Type B pancreatic cell (in vitro differentiated cells): ENCODE results near the gene RNF13. TPM values are rescaled to one million over a fixed set of nuclear protein-coding genes. Genes with fewer than 3 reads are reported as not detected.
"Not testable (repeated sequence)": the region's sequence is repeated elsewhere in the genome, so short reads cannot be mapped to it uniquely, and the experiment has no call there.

Experiments used
- DNase-seq: peaks from one replicate; pipeline ENCODE4 v3.0.0; 2021; ENCODE audit warnings: mixed read lengths; ENCODE audit not compliant: unreplicated experiment; ENCODE audit errors: extremely low spot score
- H3K27ac Mint-ChIP-seq: 2 replicates; pipeline ENCODE4 v1.8.0; 2021; ENCODE audit warnings: mild to moderate bottlenecking, mixed read lengths
- H3K27me3 Mint-ChIP-seq: 2 replicates; pipeline ENCODE4 v1.8.0; 2021; ENCODE audit warnings: mixed read lengths
- H3K36me3 Mint-ChIP-seq: 2 replicates; pipeline ENCODE4 v1.8.0; 2021; ENCODE audit warnings: mixed read lengths
- H3K4me1 Mint-ChIP-seq: one replicate; pipeline ENCODE4 v1.8.0; 2021; ENCODE audit warnings: mixed read lengths; ENCODE audit not compliant: unreplicated experiment
- H3K4me3 Mint-ChIP-seq: 2 replicates; pipeline ENCODE4 v1.8.0; 2021; ENCODE audit warnings: mild to moderate bottlenecking, mixed read lengths
- H3K9me3 Mint-ChIP-seq: 2 replicates; pipeline ENCODE4 v1.8.0; 2021; ENCODE audit warnings: mixed read lengths
- CTCF ChIP-seq: fragments of 200-600 bp; sonication (generic); conservative IDR thresholded peaks from 2 replicates; pipeline ENCODE4 v1.5.0; 2021; ENCODE audit warnings: antibody characterized with exemption, mild to moderate bottlenecking
- total RNA-seq: library from RNA; stranded (reverse); gene quantifications from 2 replicates; pipeline ENCODE4 v1.2.1, GENCODE V29; 2021; ENCODE audit warnings: low replicate concordance

RNF13 gene
- total RNA-seq, 1 donor from 2014 or later: 40.6 TPM

- DNase-seq: no peak
- Mint-ChIP-seq H3K36me3 (peaks cover 9% of the 10 kb centered on the region), H3K4me1 (peaks cover 35% of the 10 kb centered on the region), H3K9me3 (no peaks in the 10 kb centered on the region), H3K27ac (no peak overlapping the region), H3K4me3 (no peak overlapping the region), H3K27me3 (no peaks in the 10 kb centered on the region)
- no peak for TF ChIP-seq CTCF
Measured at GRCh38 chr3:149816311-149816710, 3.3 kb downstream of the RNF13 start.

- Mint-ChIP-seq H3K4me1 (peaks cover 35% of the 10 kb centered on the region), H3K27ac (no peak overlapping the region)
Measured at GRCh38 chr3:149816986-149817385, 4.0 kb downstream of the RNF13 start.

GRCh38 chr3:149819432-149819831, 6.4 kb downstream of the RNF13 start:
- H3K9me3 Mint-ChIP-seq: no peaks in the 10 kb centered on the region
- no peaks in the 10 kb centered on the region for H3K27me3 Mint-ChIP-seq
- H3K36me3 Mint-ChIP-seq: peaks cover 20% of the 10 kb centered on the region
- no peak for DNase-seq
- H3K27ac Mint-ChIP-seq: no peak overlapping the region
- TF ChIP-seq CTCF: no peak
- peaks cover 25% of the 10 kb centered on the region for H3K4me1 Mint-ChIP-seq
- no peak overlapping the region for H3K4me3 Mint-ChIP-seq

More at GRCh38 chr3:149816986-149817385, 4.0 kb downstream of the RNF13 start:
- no peak for TF ChIP-seq CTCF
- H3K9me3 Mint-ChIP-seq: no peaks in the 10 kb centered on the region
- peaks cover 15% of the 10 kb centered on the region for H3K36me3 Mint-ChIP-seq
- H3K4me3 Mint-ChIP-seq: no peak overlapping the region
- no peaks in the 10 kb centered on the region for H3K27me3 Mint-ChIP-seq
- no peak for DNase-seq

GRCh38 chr3:149820183-149820582, 7.2 kb downstream of the RNF13 start:
- no peak for DNase-seq
- no peak for TF ChIP-seq CTCF
- Mint-ChIP-seq H3K36me3 (peaks cover 19% of the 10 kb centered on the region), H3K9me3 (no peaks in the 10 kb centered on the region), H3K27ac (no peak overlapping the region), H3K4me1 (peaks cover 18% of the 10 kb centered on the region), H3K27me3 (no peaks in the 10 kb centered on the region), H3K4me3 (no peak overlapping the region)

- TF ChIP-seq CTCF: no peak
- Mint-ChIP-seq H3K9me3 (peaks cover 4% of the 10 kb centered on the region), H3K4me3 (no peak overlapping the region), H3K27me3 (no peaks in the 10 kb centered on the region), H3K27ac (no peak overlapping the region), H3K36me3 (peaks cover 12% of the 10 kb centered on the region), H3K4me1 (no peaks in the 10 kb centered on the region)
- DNase-seq: no peak
Measured at GRCh38 chr3:149826636-149827035, 13.6 kb downstream of the RNF13 start.

GRCh38 chr3:149828390-149828789, 15.4 kb downstream of the RNF13 start:
- Mint-ChIP-seq H3K36me3 (peaks cover 9% of the 10 kb centered on the region), H3K27ac (no peak overlapping the region), H3K4me3 (no peak overlapping the region), H3K27me3 (no peaks in the 10 kb centered on the region), H3K4me1 (no peaks in the 10 kb centered on the region), H3K9me3 (peaks cover 13% of the 10 kb centered on the region)
- no peak for DNase-seq
- TF ChIP-seq CTCF: no peak

GRCh38 chr3:149829631-149830030, 16.6 kb downstream of the RNF13 start:
- DNase-seq, H3K4me1 Mint-ChIP-seq, H3K4me3 Mint-ChIP-seq, H3K27ac Mint-ChIP-seq, H3K27me3 Mint-ChIP-seq: not testable (repeated sequence)
- peaks cover 15% of the 10 kb centered on the region for H3K9me3 Mint-ChIP-seq
- H3K36me3 Mint-ChIP-seq: peaks cover 11% of the 10 kb centered on the region
